IMR-90 (cell line): ENCODE measurements around the gene RPA4. TPM values are rescaled to one million over a fixed set of nuclear protein-coding genes. Genes with fewer than 3 reads are reported as not detected.

Experiments
- ATAC-seq: fragments of 200-7000 bp; cut with Tn5 transposase; 2 replicates; pipeline ENCODE4 v1.9.1; 2020; ENCODE audit warnings: low read depth, mild to moderate bottlenecking, moderate library complexity
- BruUV-seq: library from RNA; stranded (reverse); fragments of 400-500 nt; replicated peaks from 2 replicates; lab custom pipeline; 2021; lab: Mats Ljungman, UMichigan
- CTCF ChIA-PET: fragments of 300-600 bp; formaldehyde crosslinking; extraction: SDS; loops from one replicate; lab custom pipeline; 2021; ENCODE audit warnings: antibody characterized with exemption; lab: Yijun Ruan, JAX
- POLR2A ChIA-PET: fragments of 300-600 bp; sonication (Branson Sonifier 250); formaldehyde crosslinking; loops from one replicate; lab custom pipeline; 2022; ENCODE audit warnings: antibody characterized with exemption; ENCODE audit not compliant: unreplicated experiment; lab: Charles Lee
- DNase-seq: peaks from one replicate; pipeline ENCODE4 v3.0.0; 2013
- H2AFZ ChIP-seq: replicated peaks from 2 replicates; pipeline ENCODE3; 2013; ENCODE audit warnings: low read length, mild to moderate bottlenecking; ENCODE audit not compliant: poor library complexity
- H2AK5ac ChIP-seq: 2 replicates; pipeline ENCODE4 v1.6.1; 2013; ENCODE audit warnings: low read depth, low read length, inconsistent platforms
- H2AK9ac ChIP-seq: replicated peaks from 2 replicates; pipeline ENCODE3; 2013; ENCODE audit warnings: mild to moderate bottlenecking, low read depth, low read length, moderate library complexity; ENCODE audit not compliant: poor library complexity
- H2BK120ac ChIP-seq: 2 replicates; pipeline ENCODE4 v1.6.1; 2013; ENCODE audit warnings: low read depth, low read length, inconsistent platforms
- H2BK15ac ChIP-seq: 3 replicates; pipeline ENCODE4 v1.6.1; 2013; ENCODE audit warnings: low read depth, low read length, inconsistent platforms
- H2BK20ac ChIP-seq: 2 replicates; pipeline ENCODE4 v1.6.1; 2013; ENCODE audit warnings: low read depth, mild to moderate bottlenecking, inconsistent platforms, low read length, moderate library complexity
- H2BK5ac ChIP-seq: 2 replicates; pipeline ENCODE4 v1.6.1; 2013; ENCODE audit warnings: mild to moderate bottlenecking, low read depth, low read length, inconsistent platforms; ENCODE audit not compliant: poor library complexity, severe bottlenecking
- H3K14ac ChIP-seq: replicated peaks from 2 replicates; pipeline ENCODE4 v1.6.1; 2013; ENCODE audit warnings: low read depth, low read length, inconsistent platforms
- H3K18ac ChIP-seq: 2 replicates; pipeline ENCODE4 v1.6.1; 2013; ENCODE audit warnings: low read depth, low read length, control low read depth
- H3K23ac ChIP-seq: 2 replicates; pipeline ENCODE4 v1.6.1; 2013; ENCODE audit warnings: low read depth, low read length, inconsistent platforms
- H3K27ac ChIP-seq: 2 replicates; pipeline ENCODE4 v1.5.1; 2013; ENCODE audit warnings: mild to moderate bottlenecking, control low read depth, low read length; ENCODE audit not compliant: insufficient read depth
- H3K27me3 ChIP-seq: 2 replicates; pipeline ENCODE4 v1.6.1; 2013; ENCODE audit warnings: low read length; ENCODE audit not compliant: control insufficient read depth, insufficient read depth
- H3K36me3 ChIP-seq: 2 replicates; pipeline ENCODE4 v1.6.1; 2013; ENCODE audit warnings: low read length, mixed read lengths; ENCODE audit not compliant: control insufficient read depth, insufficient read depth
- H3K4ac ChIP-seq: 2 replicates; pipeline ENCODE4 v1.6.1; 2013; ENCODE audit warnings: low read depth, low read length, inconsistent platforms
- H3K4me1 ChIP-seq: 2 replicates; pipeline ENCODE4 v1.6.1; 2013; ENCODE audit warnings: low read length, mixed read lengths; ENCODE audit not compliant: control insufficient read depth, insufficient read depth
- H3K4me2 ChIP-seq: 2 replicates; pipeline ENCODE4 v1.6.1; 2013; ENCODE audit warnings: low read depth, mild to moderate bottlenecking, control low read depth, low read length, moderate library complexity
- H3K4me3 ChIP-seq: 2 replicates; pipeline ENCODE4 v1.5.1; 2013; ENCODE audit warnings: low read depth, mild to moderate bottlenecking, control low read depth, low read length, moderate library complexity; ENCODE audit not compliant: insufficient read depth
- H3K56ac ChIP-seq: 2 replicates; pipeline ENCODE4 v1.6.1; 2013; ENCODE audit warnings: low read length, inconsistent platforms; ENCODE audit not compliant: insufficient read depth; ENCODE audit errors: extremely low read depth
- H3K79me1 ChIP-seq, 2 experiments: 2 replicates each; pipeline ENCODE4 v1.6.1; 2013; ENCODE audit warnings: low read length in 2 of 2, inconsistent platforms in 1 of 2, low read depth in 1 of 2
- H3K9ac ChIP-seq: 2 replicates; pipeline ENCODE4 v1.6.1; 2013; ENCODE audit warnings: low read depth, low read length, control low read depth
- H3K9me1 ChIP-seq: 2 replicates; pipeline ENCODE4 v1.6.1; 2013; ENCODE audit warnings: low read length, inconsistent platforms; ENCODE audit not compliant: insufficient read depth
- H3K9me3 ChIP-seq: 2 replicates; pipeline ENCODE4 v1.6.1; 2013; ENCODE audit warnings: low read length; ENCODE audit not compliant: control insufficient read depth, insufficient read depth
- H4K20me1 ChIP-seq: 2 replicates; pipeline ENCODE4 v1.6.1; 2013; ENCODE audit warnings: low read length, inconsistent platforms; ENCODE audit not compliant: insufficient read depth
- H4K5ac ChIP-seq: 2 replicates; pipeline ENCODE4 v1.6.1; 2013; ENCODE audit warnings: mild to moderate bottlenecking, low read depth, low read length, control low read depth
- H4K8ac ChIP-seq, 2 experiments: 2 replicates each; pipeline ENCODE4 v1.6.1; 2013; ENCODE audit warnings: low read depth in 2 of 2, low read length in 2 of 2, control low read depth in 1 of 2, inconsistent platforms in 1 of 2
- H4K91ac ChIP-seq: 2 replicates; pipeline ENCODE4 v1.6.1; 2013; ENCODE audit warnings: low read depth, low read length, inconsistent platforms; ENCODE audit not compliant: insufficient read depth
- BHLHE40 ChIP-seq: fragments of 150-350 bp; IDR thresholded peaks from 2 replicates; pipeline ENCODE4 v1.6.1; 2016; ENCODE audit warnings: mild to moderate bottlenecking, low read depth, low read length
- CEBPB ChIP-seq: IDR thresholded peaks from 2 replicates; pipeline ENCODE4 v1.6.1; 2012; ENCODE audit warnings: low read depth, low read length, improper control_type of control experiment
- CHD1 ChIP-seq: IDR thresholded peaks from 2 replicates; pipeline ENCODE4 v1.6.1; 2012; ENCODE audit warnings: low read depth, low read length, improper control_type of control experiment
- CTCF ChIP-seq: conservative IDR thresholded peaks from 2 replicates; pipeline ENCODE4 v1.5.1; 2012; ENCODE audit warnings: mild to moderate bottlenecking, low read depth, low read length, improper control_type of control experiment
- ELK1 ChIP-seq: fragments of 150-350 bp; IDR thresholded peaks from 2 replicates; pipeline ENCODE4 v1.6.1; 2016; ENCODE audit warnings: low read depth, mild to moderate bottlenecking, low read length, moderate library complexity, borderline replicate concordance
- FOS ChIP-seq: fragments of 150-350 bp; IDR thresholded peaks from 2 replicates; pipeline ENCODE4 v1.6.1; 2016; ENCODE audit warnings: low read depth, low read length
- MAZ ChIP-seq: IDR thresholded peaks from 2 replicates; pipeline ENCODE4 v1.6.1; 2012; ENCODE audit warnings: low read depth, mild to moderate bottlenecking, low read length, improper control_type of control experiment, moderate library complexity, borderline replicate concordance
- MXI1 ChIP-seq: IDR thresholded peaks from 2 replicates; pipeline ENCODE4 v1.6.1; 2012; ENCODE audit warnings: low read depth, mild to moderate bottlenecking, low read length, moderate library complexity, borderline replicate concordance
- NFE2L2 ChIP-seq: fragments of 150-350 bp; IDR thresholded peaks from 2 replicates; pipeline ENCODE4 v1.6.1; 2016; ENCODE audit warnings: low read depth, mild to moderate bottlenecking, low read length
- POLR2A ChIP-seq: IDR thresholded peaks from 2 replicates; pipeline ENCODE4 v1.6.1; 2012; ENCODE audit warnings: mild to moderate bottlenecking, low read depth, low read length
- RAD21 ChIP-seq: IDR thresholded peaks from 2 replicates; pipeline ENCODE4 v1.6.1; 2012; ENCODE audit warnings: low read length, improper control_type of control experiment
- RCOR1 ChIP-seq: IDR thresholded peaks from 2 replicates; pipeline ENCODE4 v1.6.1; 2012; ENCODE audit warnings: mild to moderate bottlenecking, low read length, improper control_type of control experiment; ENCODE audit not compliant: insufficient replicate concordance
- RFX5 ChIP-seq: IDR thresholded peaks from 2 replicates; pipeline ENCODE4 v1.8.0; 2012; ENCODE audit warnings: low read depth, mild to moderate bottlenecking, low read length, moderate library complexity
- SMC3 ChIP-seq: fragments of 150-350 bp; IDR thresholded peaks from 2 replicates; pipeline ENCODE4 v1.6.1; 2016; ENCODE audit warnings: low read depth, mild to moderate bottlenecking, antibody characterized with exemption, low read length, moderate library complexity
- WGBS, 2 experiments: methylation state at CpG; one replicate each; pipeline versions ENCODE4 v1.1.5 to v1.1.7; 2013; ENCODE audit warnings: missing lambda C conversion rate in 2 of 2; ENCODE audit not compliant: insufficient read length in 1 of 2; ENCODE audit errors: extremely low coverage in 2 of 2; 5-methylcytosine and 5-hydroxymethylcytosine counted together
- dilution Hi-C: fragments of 300-500 bp; cut with HindIII; formaldehyde crosslinking; loops from one replicate; pipeline ENCODE4 v1.14.3; 2018; ENCODE audit warnings: low sequenced_read_pairs; ENCODE audit not compliant: unreplicated experiment
- in situ Hi-C: fragments of 300-500 bp; cut with MboI; formaldehyde crosslinking; loops from 3 replicates; pipeline ENCODE4 v1.14.3; 2019; ENCODE audit warnings: low sequenced_read_pairs, inconsistent platforms, mixed read lengths
- intact Hi-C: fragments of 100-400 bp; cut with micrococcal nuclease; formaldehyde crosslinking; loops from 2 replicates; pipeline ENCODE4 v1.10.0; 2022
- polyA plus RNA-seq, 3 experiments: library from polyadenylated mRNA; depleted of rRNA; stranded (reverse); fragments of >200 nt; gene quantifications; 2 replicates each; pipeline ENCODE4 v1.2.3, GENCODE V29; 2012; ENCODE audit warnings: low replicate concordance in 1 of 3
- total RNA-seq: library from RNA; depleted of rRNA; stranded (reverse); fragments of >200 nt; gene quantifications from 2 replicates; pipeline ENCODE4 v1.2.3, GENCODE V29; 2012

RPA4 gene
- total and polyA plus RNA-seq, 2 of the 4 experiments (the other 2 are of a cell fraction): 0.36 to 2.5 TPM

- no peak overlapping the region for H3K18ac ChIP-seq
- no peaks in the 10 kb centered on the region for H3K9me3 ChIP-seq
- peaks cover 1% of the 10 kb centered on the region; the same call in 1 of the 2 replicates for H3K36me3 ChIP-seq
- in situ Hi-C loops: no loop called here
- H3K4me1 ChIP-seq: no peaks in the 10 kb centered on the region
- no peak overlapping the region for H2AK9ac ChIP-seq
- CTCF ChIA-PET: no interaction called here
- intact Hi-C loops: no loop called here
- H2BK20ac ChIP-seq: no peak overlapping the region
- no TSS peak for BruUV-seq
- H2BK5ac ChIP-seq: no peak overlapping the region
- no peak overlapping the region for H2AFZ ChIP-seq
- no peaks in the 10 kb centered on the region for H3K27me3 ChIP-seq
- H3K56ac ChIP-seq: no peak overlapping the region
- POLR2A ChIA-PET: no interaction called here
- no peak overlapping the region for H4K8ac ChIP-seq
- TF ChIP-seq RFX5: no peak
- TF ChIP-seq FOS: no peak
- no peak for TF ChIP-seq MAZ
- TF ChIP-seq POLR2A: no peak
- no peak for TF ChIP-seq BHLHE40
- TF ChIP-seq NFE2L2: no peak
- no peak for TF ChIP-seq CTCF
- TF ChIP-seq RCOR1: no peak
- no peak for TF ChIP-seq CEBPB
- TF ChIP-seq SMC3: no peak
- no peak for TF ChIP-seq CHD1
- no peak for TF ChIP-seq RAD21
- TF ChIP-seq MXI1: no peak
- no peak for TF ChIP-seq ELK1
- H2BK15ac ChIP-seq: no peak overlapping the region
- no peaks in the 10 kb centered on the region for H3K9me1 ChIP-seq
- ATAC-seq (no peak), DNase-seq (no peak)
- H4K5ac ChIP-seq: no peak overlapping the region
- H2BK120ac ChIP-seq: no peak overlapping the region
- H3K4ac ChIP-seq: no peak overlapping the region
- no peaks in the 10 kb centered on the region for H4K20me1 ChIP-seq
- no peaks in the 10 kb centered on the region for H3K79me1 ChIP-seq
- no peak overlapping the region for H3K9ac ChIP-seq
- H3K4me2 ChIP-seq: no peak overlapping the region
- H4K91ac ChIP-seq: no peak overlapping the region
- H2AK5ac ChIP-seq: no peak overlapping the region
- H3K14ac ChIP-seq: no peak overlapping the region
- no peak overlapping the region for H3K4me3 ChIP-seq
- no CpG with 5 or more reads among the region's 1 CpG for WGBS, 2 experiments
- dilution Hi-C loops: no loop called here
- no peak overlapping the region for H3K27ac ChIP-seq
- H3K23ac ChIP-seq: no peak overlapping the region
Observed at GRCh38 chrX:96889726-96890125, 6.0 kb downstream of the RPA4 start.
